AG04450 (cell line): ENCODE measurements around the gene LIN28B. TPM values are rescaled to one million over a fixed set of nuclear protein-coding genes. Genes with fewer than 3 reads are reported as not detected.
A peak's percentile ranks its signal among the peaks of the same experiment; 100 is the strongest.
"Not testable (repeated sequence)": the region's sequence is repeated elsewhere in the genome, so short reads cannot be mapped to it uniquely, and the experiment has no call there.

ENCODE experiments used
- CTCF ChIA-PET: fragments of 300-600, 350-600 bp; formaldehyde crosslinking; extraction: SDS; loops from one replicate; lab custom pipeline; 2022; ENCODE audit warnings: antibody characterized with exemption, inconsistent platforms; lab: Charles Lee
- POLR2A ChIA-PET: fragments of 350-600 bp; formaldehyde crosslinking; extraction: SDS; loops from one replicate; lab custom pipeline; 2021; ENCODE audit warnings: antibody characterized with exemption, inconsistent platforms; lab: Yijun Ruan, JAX
- DNase-seq: peaks from one replicate; pipeline ENCODE4 v3.0.0-alpha.2; 2011; ENCODE audit warnings: low read depth, low spot score
- H3K27ac ChIP-seq: one replicate; pipeline ENCODE4 v1.5.1; 2012; ENCODE audit warnings: low read depth, low read length, control low read depth
- H3K27me3 ChIP-seq: one replicate; pipeline ENCODE4 v1.6.0; 2012; ENCODE audit warnings: low read length; ENCODE audit not compliant: control insufficient read depth, insufficient read depth
- H3K4me3 ChIP-seq: 2 replicates; pipeline ENCODE4 v1.5.1; 2011; ENCODE audit warnings: mild to moderate bottlenecking, low read depth, low read length, control low read depth
- H3K9me3 ChIP-seq: 2 replicates; pipeline ENCODE4 v1.5.1; 2012; ENCODE audit warnings: low read length; ENCODE audit not compliant: control insufficient read depth, insufficient read depth
- polyA plus RNA-seq: library from polyadenylated mRNA; depleted of rRNA; stranded (reverse); fragments of >200 nt; gene quantifications from 2 replicates; pipeline ENCODE4 v1.2.3, GENCODE V29; 2011
- TF ChIP-seq, protein P1 (sequence below): IDR thresholded peaks from 2 replicates; pipeline ENCODE4 v1.5.1; 2011; ENCODE audit warnings: low read depth, low read length, control low read depth, inconsistent platforms

Gene LIN28B
- polyA plus RNA-seq, 1 experiment = not detected

DNA sequence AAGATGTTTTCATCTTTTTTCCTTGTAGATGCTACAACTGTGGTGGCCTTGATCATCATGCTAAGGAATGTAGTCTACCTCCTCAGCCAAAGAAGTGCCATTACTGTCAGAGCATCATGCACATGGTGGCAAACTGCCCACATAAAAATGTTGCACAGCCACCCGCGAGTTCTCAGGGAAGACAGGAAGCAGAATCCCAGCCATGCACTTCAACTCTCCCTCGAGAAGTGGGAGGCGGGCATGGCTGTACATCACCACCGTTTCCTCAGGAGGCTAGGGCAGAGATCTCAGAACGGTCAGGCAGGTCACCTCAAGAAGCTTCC lies 121.4 kb downstream of the LIN28B start:
- Histone ChIP-seq H3K27me3 (no peaks in the 10 kb centered on the region), H3K27ac (no peak overlapping the region), H3K4me3 (no peak overlapping the region), H3K9me3 (no peaks in the 10 kb centered on the region)
- TF ChIP-seq, protein P1, sequence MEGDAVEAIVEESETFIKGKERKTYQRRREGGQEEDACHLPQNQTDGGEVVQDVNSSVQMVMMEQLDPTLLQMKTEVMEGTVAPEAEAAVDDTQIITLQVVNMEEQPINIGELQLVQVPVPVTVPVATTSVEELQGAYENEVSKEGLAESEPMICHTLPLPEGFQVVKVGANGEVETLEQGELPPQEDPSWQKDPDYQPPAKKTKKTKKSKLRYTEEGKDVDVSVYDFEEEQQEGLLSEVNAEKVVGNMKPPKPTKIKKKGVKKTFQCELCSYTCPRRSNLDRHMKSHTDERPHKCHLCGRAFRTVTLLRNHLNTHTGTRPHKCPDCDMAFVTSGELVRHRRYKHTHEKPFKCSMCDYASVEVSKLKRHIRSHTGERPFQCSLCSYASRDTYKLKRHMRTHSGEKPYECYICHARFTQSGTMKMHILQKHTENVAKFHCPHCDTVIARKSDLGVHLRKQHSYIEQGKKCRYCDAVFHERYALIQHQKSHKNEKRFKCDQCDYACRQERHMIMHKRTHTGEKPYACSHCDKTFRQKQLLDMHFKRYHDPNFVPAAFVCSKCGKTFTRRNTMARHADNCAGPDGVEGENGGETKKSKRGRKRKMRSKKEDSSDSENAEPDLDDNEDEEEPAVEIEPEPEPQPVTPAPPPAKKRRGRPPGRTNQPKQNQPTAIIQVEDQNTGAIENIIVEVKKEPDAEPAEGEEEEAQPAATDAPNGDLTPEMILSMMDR = no peak
- CTCF ChIA-PET = interaction anchor here (0.5 to 4.5 kb wide), 23 partner anchors 10 to 796 kb away, joined by 3 to 36 read pairs (median 6); partner anchors contain the start of genes HACE1 and PREP
- DNase-seq = no peak
- POLR2A ChIA-PET = no interaction called here

DNA sequence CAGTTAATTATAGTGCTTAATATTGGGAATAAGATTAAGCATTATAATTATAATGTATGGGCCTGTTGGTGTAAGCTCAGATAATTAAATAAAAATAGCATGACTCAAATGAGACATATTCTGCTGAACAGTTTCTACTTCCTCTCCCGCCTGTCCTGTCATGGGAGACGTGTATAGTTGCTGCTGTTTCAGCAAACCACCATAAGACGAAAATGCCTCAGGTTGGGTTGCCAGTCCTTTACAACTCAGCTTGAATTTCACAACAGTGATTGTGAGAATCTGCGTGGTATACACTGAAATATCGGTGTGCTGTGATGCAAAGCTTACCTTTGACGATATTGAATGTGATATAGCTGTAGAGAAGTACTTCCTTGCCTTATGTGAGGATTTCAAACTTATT lies 123.4 kb downstream of the LIN28B start:
- ChIA-PET CTCF (interaction anchor here (1.0 to 3.9 kb wide), 3 partner anchors 140 to 292 kb away, joined by 5 to 36 read pairs (median 7); no protein-coding TSS in a partner anchor), POLR2A (no interaction called here)
- H3K27ac ChIP-seq = no peak overlapping the region
- TF ChIP-seq, protein P1 = no peak
- no peak for DNase-seq
- no peak overlapping the region for H3K4me3 ChIP-seq
- H3K27me3 ChIP-seq = no peaks in the 10 kb centered on the region
- H3K9me3 ChIP-seq = no peaks in the 10 kb centered on the region

DNA sequence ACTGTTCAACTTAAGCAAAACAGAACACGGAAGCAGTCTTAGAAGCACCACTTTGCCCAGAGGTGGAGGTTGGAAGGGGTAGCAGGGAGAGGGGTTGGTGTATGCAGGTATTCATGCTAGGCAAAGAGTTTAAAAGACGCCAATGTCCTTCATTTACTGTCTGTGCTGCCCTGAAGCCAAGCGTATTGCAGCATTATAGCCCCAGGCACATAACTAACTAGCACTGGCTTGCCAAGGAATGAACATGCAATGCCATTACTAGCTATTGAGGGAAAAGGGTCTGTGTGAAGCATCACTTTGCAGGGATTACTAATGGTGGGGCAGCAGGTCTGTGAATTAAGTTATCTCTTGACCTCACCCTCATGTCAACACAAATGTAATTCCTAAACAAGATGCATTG lies 124.8 kb downstream of the LIN28B start:
- H3K27ac ChIP-seq, H3K9me3 ChIP-seq, H3K4me3 ChIP-seq, DNase-seq, CTCF ChIA-PET, H3K27me3 ChIP-seq, POLR2A ChIA-PET: not testable (repeated sequence)

DNA sequence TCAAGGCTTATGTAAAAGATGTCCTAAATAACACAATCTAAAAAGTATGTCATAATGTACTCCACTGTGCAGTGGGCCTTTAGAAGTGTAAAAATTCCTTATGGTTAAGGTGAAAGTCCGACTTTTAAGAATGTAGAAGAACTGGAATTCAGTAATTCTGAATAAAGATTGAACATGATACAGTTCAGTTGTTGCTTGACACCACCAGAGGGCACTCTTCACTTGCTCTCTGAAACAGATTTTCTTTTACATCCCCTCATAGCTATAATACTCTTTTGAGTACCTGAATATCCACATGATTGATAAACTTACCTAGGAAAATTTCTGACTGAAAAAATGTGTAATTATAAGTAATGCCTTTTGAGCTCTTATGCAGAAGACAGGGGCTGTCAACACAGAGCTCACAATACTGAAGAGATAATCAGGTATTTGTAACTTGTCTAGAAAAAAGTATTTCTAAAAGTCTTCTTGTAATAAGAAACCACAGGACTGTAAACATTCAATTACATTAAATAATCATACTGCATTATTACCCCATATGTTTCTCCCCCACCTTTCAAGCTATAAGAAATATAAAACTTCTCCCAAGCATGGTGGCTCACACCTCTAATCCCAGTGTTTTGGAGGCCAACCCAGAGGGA lies 130.8 kb downstream of the LIN28B start:
- ChIA-PET CTCF (interaction anchor here (0.6 to 6.9 kb wide), 59 partner anchors 8 to 1221 kb away, joined by 3 to 239 read pairs (median 4); partner anchors contain the start of genes POPDC3 and PREP), POLR2A (interaction anchor here (1.0 to 1.3 kb wide), 2 partner anchors 272 to 276 kb away, joined by 3 to 4 read pairs; no protein-coding TSS in a partner anchor)
- Histone ChIP-seq H3K27ac (no peak overlapping the region), H3K4me3 (no peak overlapping the region), H3K27me3 (peaks cover 3% of the 10 kb centered on the region), H3K9me3 (no peaks in the 10 kb centered on the region)
- DNase-seq = peak; percentile 42
- TF ChIP-seq, protein P1 = peak; percentile 84

DNA sequence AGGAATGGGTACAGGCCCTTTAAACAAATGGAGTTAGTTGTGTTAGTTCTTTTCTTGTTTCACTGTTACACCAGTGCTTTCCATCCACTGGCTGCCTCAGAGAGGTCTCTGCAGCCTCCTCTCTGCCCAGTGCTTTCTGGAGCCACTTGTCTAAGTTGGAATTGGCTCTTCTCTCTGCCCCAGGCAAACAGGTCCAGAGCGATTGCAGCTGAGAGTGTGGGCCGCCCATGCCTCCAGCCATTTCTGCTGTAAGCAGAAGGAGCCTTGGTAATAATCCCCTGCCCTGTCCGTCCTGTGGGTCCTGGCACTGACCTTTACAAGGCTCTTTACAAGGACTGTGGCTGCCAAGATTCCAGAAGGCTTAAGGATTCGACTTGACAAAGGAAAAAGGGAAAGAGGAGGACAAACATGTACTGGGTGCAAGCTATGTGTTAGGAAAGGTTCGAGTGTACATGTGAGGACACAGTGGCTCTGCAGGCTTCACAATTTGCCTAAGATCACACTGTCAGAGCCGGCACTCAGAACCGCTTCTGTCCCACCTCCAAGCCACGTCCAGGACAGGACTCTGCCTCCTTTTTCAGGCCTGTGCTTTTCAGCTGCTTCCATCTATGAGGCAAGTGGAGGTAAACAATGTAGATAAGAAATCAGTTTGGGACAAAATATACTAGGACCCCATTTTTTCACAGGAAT lies 134.4 kb downstream of the LIN28B start:
- no peak overlapping the region for H3K27ac ChIP-seq
- POLR2A ChIA-PET = no interaction called here
- no peak overlapping the region for H3K4me3 ChIP-seq
- H3K9me3 ChIP-seq = no peaks in the 10 kb centered on the region
- CTCF ChIA-PET = interaction anchor here (2.1 to 6.9 kb wide), 2 partner anchors 272 to 273 kb away, joined by 7 to 239 read pairs; no protein-coding TSS in a partner anchor
- no peaks in the 10 kb centered on the region for H3K27me3 ChIP-seq
- DNase-seq = no peak
- TF ChIP-seq, protein P1 = no peak
